Trophoblast cell (in vitro differentiated cells and primary cell): ENCODE data around the gene SLX1A.
"Not testable (repeated sequence)": the region's sequence is repeated elsewhere in the genome, so short reads cannot be mapped to it uniquely, and the experiment has no call there.

Experiments used
- DNase-seq, 2 donors: peaks; one replicate each; pipeline ENCODE4 v3.0.0-alpha.2; 2016
- H2AFZ ChIP-seq: 2 replicates; pipeline ENCODE4 v1.6.1; 2013; ENCODE audit warnings: low read length, moderate library complexity, mild to moderate bottlenecking; ENCODE audit not compliant: insufficient read depth, poor library complexity
- H2AK5ac ChIP-seq: 2 replicates; pipeline ENCODE4 v1.6.1; 2013; ENCODE audit warnings: mild to moderate bottlenecking, low read length
- H2BK120ac ChIP-seq: 2 replicates; pipeline ENCODE4 v1.6.1; 2013; ENCODE audit warnings: low read length, mild to moderate bottlenecking, moderate library complexity; ENCODE audit not compliant: insufficient read depth, poor library complexity
- H2BK12ac ChIP-seq: 2 replicates; pipeline ENCODE4 v1.6.1; 2013; ENCODE audit warnings: mild to moderate bottlenecking, low read length, moderate library complexity
- H2BK5ac ChIP-seq: 2 replicates; pipeline ENCODE4 v1.6.1; 2013; ENCODE audit warnings: low read length, low read depth, moderate library complexity, mild to moderate bottlenecking; ENCODE audit not compliant: poor library complexity
- H3K14ac ChIP-seq: 2 replicates; pipeline ENCODE4 v1.6.1; 2013; ENCODE audit warnings: mild to moderate bottlenecking, low read length
- H3K18ac ChIP-seq: 2 replicates; pipeline ENCODE4 v1.6.1; 2013; ENCODE audit warnings: mild to moderate bottlenecking, low read length
- H3K23ac ChIP-seq: 2 replicates; pipeline ENCODE4 v1.6.1; 2013; ENCODE audit warnings: low read length
- H3K27ac ChIP-seq: 2 replicates; pipeline ENCODE4 v1.5.1; 2013; ENCODE audit warnings: low read depth, mild to moderate bottlenecking, inconsistent platforms, low read length, moderate library complexity
- H3K27me3 ChIP-seq: 2 replicates; pipeline ENCODE4 v1.6.1; 2013; ENCODE audit warnings: inconsistent platforms, mild to moderate bottlenecking, low read length, moderate library complexity; ENCODE audit not compliant: insufficient read depth
- H3K36me3 ChIP-seq, 2 experiments: 1 replicate in 1 of 2; 2 replicates in 1 of 2; pipeline ENCODE4 v1.6.1; 2013; ENCODE audit warnings: low read length in 2 of 2, mild to moderate bottlenecking in 2 of 2, moderate library complexity in 1 of 2; ENCODE audit not compliant: insufficient read depth in 2 of 2, control insufficient read depth in 1 of 2
- H3K4ac ChIP-seq: 2 replicates; pipeline ENCODE4 v1.6.1; 2013; ENCODE audit warnings: low read depth, mild to moderate bottlenecking, low read length, moderate library complexity
- H3K4me1 ChIP-seq, 2 experiments: 1 replicate in 1 of 2; 2 replicates in 1 of 2; pipeline ENCODE4 v1.6.1; 2013; ENCODE audit warnings: low read length in 2 of 2, mild to moderate bottlenecking in 2 of 2, moderate library complexity in 1 of 2; ENCODE audit not compliant: insufficient read depth in 2 of 2, control insufficient read depth in 1 of 2
- H3K4me2 ChIP-seq: 2 replicates; pipeline ENCODE4 v1.6.1; 2013; ENCODE audit warnings: inconsistent platforms, mild to moderate bottlenecking, low read length, moderate library complexity
- H3K4me3 ChIP-seq: 2 replicates; pipeline ENCODE4 v1.5.1; 2013; ENCODE audit warnings: mild to moderate bottlenecking, low read depth, low read length, inconsistent platforms
- H3K79me1 ChIP-seq: one replicate; pipeline ENCODE4 v1.6.1; 2013; ENCODE audit warnings: low read length
- H3K79me2 ChIP-seq: 2 replicates; pipeline ENCODE4 v1.6.1; 2013; ENCODE audit warnings: low read length, mild to moderate bottlenecking; ENCODE audit not compliant: control insufficient read depth, insufficient read depth, poor library complexity
- H3K9ac ChIP-seq: 2 replicates; pipeline ENCODE4 v1.6.1; 2013; ENCODE audit warnings: mild to moderate bottlenecking, low read length
- H3K9me3 ChIP-seq: 2 replicates; pipeline ENCODE4 v1.6.1; 2013; ENCODE audit warnings: low read depth, mild to moderate bottlenecking, control low read depth, inconsistent platforms, low read length; ENCODE audit not compliant: insufficient read depth
- H4K12ac ChIP-seq: 2 replicates; pipeline ENCODE4 v1.6.1; 2013; ENCODE audit warnings: low read depth, mild to moderate bottlenecking, low read length, moderate library complexity
- H4K8ac ChIP-seq: 2 replicates; pipeline ENCODE4 v1.6.1; 2013; ENCODE audit warnings: low read depth, mild to moderate bottlenecking, low read length, moderate library complexity
- H4K91ac ChIP-seq: one replicate; pipeline ENCODE4 v1.6.1; 2013; ENCODE audit warnings: low read depth, mild to moderate bottlenecking, low read length, moderate library complexity
- WGBS: extraction: QIAGEN DNeasy Blood & Tissue Kit; methylation state at CpG from one replicate; pipeline ENCODE4 v1.1.7; 2013; ENCODE audit warnings: missing lambda C conversion rate; ENCODE audit not compliant: insufficient read length, insufficient coverage; ENCODE audit errors: extremely low coverage; 5-methylcytosine and 5-hydroxymethylcytosine counted together

SLX1A gene

GRCh38 chr16:30176876-30177275 lies 16.8 kb upstream of the SLX1A start:
- H2BK120ac ChIP-seq, H3K36me3 ChIP-seq, H2BK12ac ChIP-seq, H4K12ac ChIP-seq, H3K4me3 ChIP-seq, H3K9ac ChIP-seq, H3K79me1 ChIP-seq, H2AK5ac ChIP-seq, H4K91ac ChIP-seq, H2AFZ ChIP-seq, H3K23ac ChIP-seq, H3K9me3 ChIP-seq, H3K27me3 ChIP-seq, H4K8ac ChIP-seq, H3K79me2 ChIP-seq, H3K4ac ChIP-seq, H3K18ac ChIP-seq, H3K4me1 ChIP-seq, H3K27ac ChIP-seq, H3K4me2 ChIP-seq, H2BK5ac ChIP-seq, H3K14ac ChIP-seq: not testable (repeated sequence)
- peak; percentile 41 to 65 for DNase-seq
- WGBS, result no CpG with 5 or more reads among the region's 6 CpGs

GRCh38 chr16:30179195-30179594 lies 14.5 kb upstream of the SLX1A start:
- Histone ChIP-seq H3K9ac (no peak overlapping the region), H3K36me3 (no peaks in the 10 kb centered on the region), H2AK5ac (no peak overlapping the region), H2AFZ (no peak overlapping the region), H3K9me3 (peaks cover 3% of the 10 kb centered on the region), H3K4me1 (peaks cover 3 to 9% of the 10 kb centered on the region in 2 experiments), H2BK120ac (no peak overlapping the region), H3K14ac (no peak overlapping the region), H2BK12ac (no peak overlapping the region), H2BK5ac (no peak overlapping the region), H4K8ac (no peak overlapping the region), H3K27me3 (no peaks in the 10 kb centered on the region), H3K79me1 (no peaks in the 10 kb centered on the region), H3K4ac (no peak overlapping the region), H3K18ac (no peak overlapping the region), H3K23ac (no peak overlapping the region), H3K4me3 (no peak overlapping the region), H3K4me2 (no peak overlapping the region), H4K12ac (no peak overlapping the region), H4K91ac (no peak overlapping the region), H3K27ac (no peak overlapping the region), H3K79me2 (no peaks in the 10 kb centered on the region)
- peak in 1 of 2 donors; percentile 22 for DNase-seq
- WGBS, result no CpG with 5 or more reads among the region's 4 CpGs

- H4K91ac ChIP-seq, result no peak overlapping the region
- H3K18ac ChIP-seq, result no peak overlapping the region
- no peaks in the 10 kb centered on the region for H3K79me2 ChIP-seq
These were observed 13.7 kb upstream of the SLX1A start for GRCh38 chr16:30179931-30180330.

GRCh38 chr16:30180741-30181140 lies 12.9 kb upstream of the SLX1A start:
- no peak overlapping the region for H2BK120ac ChIP-seq
- H3K18ac ChIP-seq, result no peak overlapping the region
- no peak overlapping the region for H3K4ac ChIP-seq
- WGBS, result no CpG with 5 or more reads among the region's 3 CpGs
- H3K4me1 ChIP-seq, result peaks cover 3 to 9% of the 10 kb centered on the region in 2 experiments
- no peak overlapping the region for H3K4me3 ChIP-seq
- no peak overlapping the region for H4K12ac ChIP-seq
- H3K9me3 ChIP-seq, result peaks cover 4% of the 10 kb centered on the region
- H2BK5ac ChIP-seq, result no peak overlapping the region
- H3K27me3 ChIP-seq, result no peaks in the 10 kb centered on the region
- H3K9ac ChIP-seq, result no peak overlapping the region
- H3K79me1 ChIP-seq, result no peaks in the 10 kb centered on the region
- no peak for DNase-seq
- no peaks in the 10 kb centered on the region for H3K79me2 ChIP-seq
- no peak overlapping the region for H2BK12ac ChIP-seq
- H4K91ac ChIP-seq, result no peak overlapping the region
- no peak overlapping the region for H3K23ac ChIP-seq
- H3K27ac ChIP-seq, result no peak overlapping the region
- H3K14ac ChIP-seq, result no peak overlapping the region
- H2AFZ ChIP-seq, result no peak overlapping the region
- H3K4me2 ChIP-seq, result no peak overlapping the region
- no peaks in the 10 kb centered on the region for H3K36me3 ChIP-seq
- no peak overlapping the region for H2AK5ac ChIP-seq
- H4K8ac ChIP-seq, result no peak overlapping the region

More at GRCh38 chr16:30179931-30180330, 13.7 kb upstream of the SLX1A start:
- Histone ChIP-seq H3K14ac (no peak overlapping the region), H2BK120ac (no peak overlapping the region), H3K27ac (no peak overlapping the region), H2AFZ (no peak overlapping the region), H3K4me2 (no peak overlapping the region), H3K4ac (no peak overlapping the region), H2BK5ac (no peak overlapping the region), H3K9me3 (peaks cover 4% of the 10 kb centered on the region), H3K27me3 (no peaks in the 10 kb centered on the region), H4K12ac (no peak overlapping the region), H3K4me3 (no peak overlapping the region), H3K4me1 (peaks cover 3 to 9% of the 10 kb centered on the region in 2 experiments), H3K23ac (no peak overlapping the region), H4K8ac (no peak overlapping the region), H3K36me3 (no peaks in the 10 kb centered on the region), H2BK12ac (no peak overlapping the region), H3K79me1 (no peaks in the 10 kb centered on the region), H3K9ac (no peak overlapping the region), H2AK5ac (no peak overlapping the region)
- DNase-seq, result no peak
- no CpG with 5 or more reads among the region's 9 CpGs for WGBS
